HCT116 (cell line): ENCODE results near the gene ATF5. TPM values are rescaled to one million over a fixed set of nuclear protein-coding genes. Genes with fewer than 3 reads are reported as not detected.
A peak's percentile ranks its signal among the peaks of the same experiment; 100 is the strongest.

Experiments used
- ATAC-seq: fragments of 200-7000 bp; cut with Tn5 transposase; 2 replicates; pipeline ENCODE4 v1.9.1; 2020; ENCODE audit warnings: mild to moderate bottlenecking, moderate library complexity
- BruUV-seq: library from RNA; stranded (reverse); fragments of 400-500 nt; replicated peaks from 2 replicates; lab custom pipeline; 2021; lab: Mats Ljungman, UMichigan
- CTCF ChIA-PET: fragments of 300-600 bp; sonication (Branson Sonifier 250); formaldehyde crosslinking; loops from one replicate; lab custom pipeline; 2021; ENCODE audit warnings: antibody characterized with exemption; lab: Charles Lee
- POLR2A ChIA-PET: fragments of 300-600, 350-600 bp; sonication (Branson Sonifier 250); formaldehyde crosslinking; loops from one replicate; lab custom pipeline; 2021; ENCODE audit warnings: antibody characterized with exemption; lab: Charles Lee
- RAD21 ChIA-PET, 2 experiments: fragments of 300-600 bp; sonication (Branson Sonifier 250); formaldehyde crosslinking; loops; one replicate each; lab custom pipeline; 2023; ENCODE audit warnings: low total read pairs in 2 of 2; ENCODE audit not compliant: uncharacterized antibody in 2 of 2, unreplicated experiment in 2 of 2, low non-redundant PET in 1 of 2; lab: Charles Lee
- DNase-seq: peaks from one replicate; pipeline ENCODE4 v3.0.0-alpha.2; 2010; ENCODE audit warnings: low read depth, low spot score
- H2AFZ ChIP-seq: fragments of 200-600 bp; shearing (Covaris generic), sonication (generic); 2 replicates; pipeline ENCODE4 v1.6.1; 2017; ENCODE audit warnings: low read depth, mixed run types, mixed read lengths, antibody characterized with exemption, low read length; ENCODE audit not compliant: poor library complexity, severe bottlenecking
- H3K27ac ChIP-seq: 2 replicates; pipeline ENCODE4 v1.5.1; 2012; ENCODE audit warnings: low read depth, low read length
- H3K27me3 ChIP-seq: fragments of 200-600 bp; sonication (generic); 2 replicates; pipeline ENCODE4 v1.6.1; 2016; ENCODE audit warnings: mixed run types, low read length, mixed read lengths; ENCODE audit not compliant: insufficient read depth
- H3K36me3 ChIP-seq, 2 experiments: fragments of 200-500 bp in 1 of 2; fragments of 200-600 bp in 1 of 2; sonication (Bioruptor generic) in 1 of 2; sonication (generic) in 1 of 2; 2 replicates each; pipeline versions ENCODE4 v1.5.1 to v1.6.1; 2014 to 2016; ENCODE audit warnings: low read length in 2 of 2, inconsistent platforms in 1 of 2, mixed read lengths in 1 of 2, mixed run types in 1 of 2; ENCODE audit not compliant: insufficient read depth in 2 of 2, control insufficient read depth in 1 of 2
- H3K4me1 ChIP-seq, 2 experiments: fragments of 200-600 bp in 1 of 2; sonication (generic) in 1 of 2; 2 replicates each; pipeline versions ENCODE4 v1.5.1 to v1.6.1; 2012 to 2017; ENCODE audit warnings: low read length in 2 of 2, inconsistent platforms in 1 of 2, mild to moderate bottlenecking in 1 of 2, mixed read lengths in 1 of 2, mixed run types in 1 of 2, moderate library complexity in 1 of 2; ENCODE audit not compliant: insufficient read depth in 2 of 2, control insufficient read depth in 1 of 2
- H3K4me2 ChIP-seq: fragments of 200-600 bp; sonication (generic); 2 replicates; pipeline ENCODE4 v1.6.1; 2017; ENCODE audit warnings: mixed run types, low read length, mixed read lengths
- H3K4me3 ChIP-seq, 2 experiments: fragments of 200-600 bp in 1 of 2; sonication (generic) in 1 of 2; replicated peaks in 1 of 2; 2 replicates each; pipeline ENCODE4 v1.5.1; 2011 to 2016; ENCODE audit warnings: low read length in 2 of 2, control low read depth in 1 of 2, low read depth in 1 of 2, mild to moderate bottlenecking in 1 of 2, mixed read lengths in 1 of 2, mixed run types in 1 of 2
- H3K79me2 ChIP-seq: fragments of 200-600 bp; sonication (generic); 2 replicates; pipeline ENCODE4 v1.6.1; 2017; ENCODE audit warnings: mild to moderate bottlenecking, mixed run types, low read length, moderate library complexity, mixed read lengths; ENCODE audit not compliant: insufficient read depth
- H3K9ac ChIP-seq: fragments of 200-600 bp; sonication (generic); 2 replicates; pipeline ENCODE4 v1.6.1; 2016; ENCODE audit warnings: low read length, mixed read lengths
- H3K9me2 ChIP-seq: fragments of 200-600 bp; sonication (generic), shearing (Covaris generic); 2 replicates; pipeline ENCODE4 v1.6.1; 2017; ENCODE audit warnings: mixed run types, mild to moderate bottlenecking, moderate library complexity; ENCODE audit not compliant: insufficient read depth
- H3K9me3 ChIP-seq, 2 experiments: fragments of 200-500 bp in 1 of 2; fragments of 200-600 bp in 1 of 2; sonication (Bioruptor generic) in 1 of 2; sonication (generic) in 1 of 2; 2 replicates each; pipeline ENCODE4 v1.6.1; 2014 to 2017; ENCODE audit warnings: low read length in 2 of 2, mixed read lengths in 2 of 2, inconsistent platforms in 1 of 2, low read depth in 1 of 2, mild to moderate bottlenecking in 1 of 2, mixed run types in 1 of 2, moderate library complexity in 1 of 2; ENCODE audit not compliant: control insufficient read depth in 1 of 2, insufficient read depth in 1 of 2
- H4K20me1 ChIP-seq: fragments of 200-600 bp; sonication (generic), shearing (Covaris generic); 2 replicates; pipeline ENCODE4 v1.6.1; 2017; ENCODE audit warnings: mixed run types, mild to moderate bottlenecking, moderate library complexity; ENCODE audit not compliant: insufficient read depth
- CTCF ChIP-seq, 3 experiments: fragments of 200-600 bp in 1 of 3; sonication (generic) in 1 of 3; IDR thresholded peaks in 2 of 3; conservative IDR thresholded peaks in 1 of 3; 2 replicates each; pipeline ENCODE4 v1.5.1; 2012 to 2017; ENCODE audit warnings: low read depth in 2 of 3, low read length in 2 of 3, antibody characterized with exemption in 1 of 3, borderline replicate concordance in 1 of 3, control low read depth in 1 of 3, mild to moderate bottlenecking in 1 of 3, mixed read lengths in 1 of 3, mixed run types in 1 of 3, moderate library complexity in 1 of 3; ENCODE audit not compliant: insufficient read depth in 1 of 3
- FOSL1 ChIP-seq: IDR thresholded peaks from 2 replicates; pipeline ENCODE4 v1.6.1; 2012; ENCODE audit warnings: low read depth
- MAX ChIP-seq: IDR thresholded peaks from 2 replicates; pipeline ENCODE4 v1.6.1; 2012
- RAD21 ChIP-seq: IDR thresholded peaks from 2 replicates; pipeline ENCODE4 v1.6.1; 2012; ENCODE audit warnings: low read depth, mild to moderate bottlenecking
- REST ChIP-seq: IDR thresholded peaks from 2 replicates; pipeline ENCODE4 v1.6.1; 2012; ENCODE audit warnings: low read depth
- SP1 ChIP-seq: IDR thresholded peaks from 2 replicates; pipeline ENCODE4 v1.6.1; 2012; ENCODE audit warnings: low read depth
- intact Hi-C: fragments of 100-400 bp; cut with micrococcal nuclease; formaldehyde crosslinking; loops from 2 replicates; pipeline ENCODE4 v1.10.0; 2022
- total RNA-seq: library from RNA; stranded (reverse); gene quantifications from one replicate; pipeline ENCODE4 v1.2.1, GENCODE V29; 2021; ENCODE audit not compliant: unreplicated experiment

Gene ATF5
- total RNA-seq, 1 experiment from 2014 or later: 28.2 TPM

GRCh38 chr19:49937750-49938381, 8.9 kb downstream of the ATF5 start:
- no peaks in the 10 kb centered on the region for H3K27me3 ChIP-seq
- no peak overlapping the region for H3K9ac ChIP-seq
- no peaks in the 10 kb centered on the region for H3K9me3 ChIP-seq
- H3K4me1 ChIP-seq: peaks cover 9 to 10% of the 10 kb centered on the region in 2 experiments; a peak in 3 of 4 replicates
- no TSS peak for BruUV-seq
- 0 out of 2 replicates have a peak overlapping the region, but pooled peaks have one; percentile 20 for H3K27ac ChIP-seq
- H2AFZ ChIP-seq: peak overlapping the region; percentile 75
- ChIA-PET CTCF (interaction anchor here (1.0 to 1.3 kb wide), 3 partner anchors 9 to 198 kb away, joined by 3 to 8 read pairs (median 4); no protein-coding TSS in a partner anchor), RAD21 (no interaction called here), POLR2A (no interaction called here)
- H3K36me3 ChIP-seq: peaks cover 0 to 6% of the 10 kb centered on the region in 2 experiments; a peak in 1 of 4 replicates
- ATAC-seq (peak; percentile 89), DNase-seq (peak; percentile 59)
- H4K20me1 ChIP-seq: no peaks in the 10 kb centered on the region
- H3K4me2 ChIP-seq: peak overlapping the region; percentile 77
- TF ChIP-seq REST (no peak), SP1 (no peak), MAX (no peak), RAD21 (peak; percentile 99), CTCF (IDR thresholded peaks at IDR 0.05 in 2 of 3, conservative IDR thresholded peaks at IDR 0.05 in 1 of 3; ENCODE audit: borderline replicate concordance in 1 of 3, insufficient read depth in 1 of 3, low read depth in 2 of 3, low read length in 2 of 3) (peak; percentile 95 to 97 (median 97)), FOSL1 (no peak)
- no peaks in the 10 kb centered on the region for H3K9me2 ChIP-seq
- peak overlapping the region; percentile 41 to 52 for H3K4me3 ChIP-seq
- no peaks in the 10 kb centered on the region for H3K79me2 ChIP-seq
- intact Hi-C loops: loop anchor here (1.0 kb wide), 1 partner anchor 45 kb away; no protein-coding TSS in a partner anchor
